Subcutaneous adipose tissue (tissue), 4 donors: ENCODE results near the gene CST4. TPM values are rescaled to one million over a fixed set of nuclear protein-coding genes. Genes with fewer than 3 reads are reported as not detected.

Experiments
- CTCF ChIP-seq: fragments of 450-650 bp; IDR thresholded peaks from one replicate; pipeline ENCODE4 v1.5.1; 2016; ENCODE audit warnings: low read depth, mild to moderate bottlenecking, control low read depth, antibody characterized with exemption, moderate library complexity
- total RNA-seq, 4 donors: library from RNA; depleted of rRNA; stranded (reverse); fragments of >200 nt; gene quantifications; one replicate each; pipeline ENCODE4 v1.1.0, GENCODE V29; 2016

The CST4 gene
- total RNA-seq, 4 donors from 2014 or later, result not detected

- no peak for TF ChIP-seq CTCF
Observed at GRCh38 chr20:23671479-23671878, 17.4 kb downstream of the CST4 start.

GRCh38 chr20:23670361-23670760 lies 18.5 kb downstream of the CST4 start:
- TF ChIP-seq CTCF, result no peak

- TF ChIP-seq CTCF, result no peak
Observed at GRCh38 chr20:23669866-23670265, 19.0 kb downstream of the CST4 start.

GRCh38 chr20:23669327-23669726 lies 19.5 kb downstream of the CST4 start:
- TF ChIP-seq CTCF, result no peak

GRCh38 chr20:23668477-23668951 lies 20.3 kb downstream of the CST4 start:
- TF ChIP-seq CTCF, result no peak

- no peak for TF ChIP-seq CTCF
Observed at GRCh38 chr20:23667666-23668065, 21.2 kb downstream of the CST4 start.

- no peak for TF ChIP-seq CTCF
Observed at GRCh38 chr20:23666698-23667097, 22.1 kb downstream of the CST4 start.
